ENCODE data around the gene DGKZ.
"Not testable (repeated sequence)": the region's sequence is repeated elsewhere in the genome, so short reads cannot be mapped to it uniquely, and the experiment has no call there.

The DGKZ gene

GRCh38 chr11:46370253-46370652, 23.0 kb downstream of the DGKZ start:
- Histone ChIP-seq H3K4me3 (replicated peaks; ENCODE audit: insufficient read depth, low read length) (no peak overlapping the region), H3K27me3 (ENCODE audit: insufficient read depth, poor library complexity, severe bottlenecking) (no peaks in the 10 kb centered on the region), H3K27ac (replicated peaks) (no peak overlapping the region)
- no peak for TF ChIP-seq SPI1 (IDR thresholded peaks at IDR 0.05; ENCODE audit: borderline replicate concordance, low read depth)
- TF ChIP-seq GABPA (IDR thresholded peaks at IDR 0.05; ENCODE audit: low read depth): no peak
- no peak for TF ChIP-seq POLR2AphosphoS5 (IDR thresholded peaks at IDR 0.05; ENCODE audit: low read depth)
- TF ChIP-seq, protein P1, sequence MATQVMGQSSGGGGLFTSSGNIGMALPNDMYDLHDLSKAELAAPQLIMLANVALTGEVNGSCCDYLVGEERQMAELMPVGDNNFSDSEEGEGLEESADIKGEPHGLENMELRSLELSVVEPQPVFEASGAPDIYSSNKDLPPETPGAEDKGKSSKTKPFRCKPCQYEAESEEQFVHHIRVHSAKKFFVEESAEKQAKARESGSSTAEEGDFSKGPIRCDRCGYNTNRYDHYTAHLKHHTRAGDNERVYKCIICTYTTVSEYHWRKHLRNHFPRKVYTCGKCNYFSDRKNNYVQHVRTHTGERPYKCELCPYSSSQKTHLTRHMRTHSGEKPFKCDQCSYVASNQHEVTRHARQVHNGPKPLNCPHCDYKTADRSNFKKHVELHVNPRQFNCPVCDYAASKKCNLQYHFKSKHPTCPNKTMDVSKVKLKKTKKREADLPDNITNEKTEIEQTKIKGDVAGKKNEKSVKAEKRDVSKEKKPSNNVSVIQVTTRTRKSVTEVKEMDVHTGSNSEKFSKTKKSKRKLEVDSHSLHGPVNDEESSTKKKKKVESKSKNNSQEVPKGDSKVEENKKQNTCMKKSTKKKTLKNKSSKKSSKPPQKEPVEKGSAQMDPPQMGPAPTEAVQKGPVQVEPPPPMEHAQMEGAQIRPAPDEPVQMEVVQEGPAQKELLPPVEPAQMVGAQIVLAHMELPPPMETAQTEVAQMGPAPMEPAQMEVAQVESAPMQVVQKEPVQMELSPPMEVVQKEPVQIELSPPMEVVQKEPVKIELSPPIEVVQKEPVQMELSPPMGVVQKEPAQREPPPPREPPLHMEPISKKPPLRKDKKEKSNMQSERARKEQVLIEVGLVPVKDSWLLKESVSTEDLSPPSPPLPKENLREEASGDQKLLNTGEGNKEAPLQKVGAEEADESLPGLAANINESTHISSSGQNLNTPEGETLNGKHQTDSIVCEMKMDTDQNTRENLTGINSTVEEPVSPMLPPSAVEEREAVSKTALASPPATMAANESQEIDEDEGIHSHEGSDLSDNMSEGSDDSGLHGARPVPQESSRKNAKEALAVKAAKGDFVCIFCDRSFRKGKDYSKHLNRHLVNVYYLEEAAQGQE (IDR thresholded peaks at IDR 0.05; ENCODE audit: insufficient replicate concordance, low read depth): no peak
- no peak for TF ChIP-seq CTCF (IDR thresholded peaks at IDR 0.05; ENCODE audit: insufficient read depth, low read length)
- no peak for DNase-seq (ENCODE audit: low read depth in 1 of 2, low spot score in 1 of 2)

- H3K27me3 ChIP-seq (ENCODE audit: insufficient read depth, poor library complexity, severe bottlenecking); DNase-seq (ENCODE audit: low read depth in 1 of 2, low spot score in 1 of 2); H3K27ac ChIP-seq (replicated peaks); H3K4me3 ChIP-seq (replicated peaks; ENCODE audit: insufficient read depth, low read length): not testable (repeated sequence)
Measured at GRCh38 chr11:46371262-46371661, 24.0 kb downstream of the DGKZ start.

- H3K4me3 ChIP-seq (replicated peaks; ENCODE audit: insufficient read depth, low read length): no peak overlapping the region
- TF ChIP-seq POLR2AphosphoS5 (IDR thresholded peaks at IDR 0.05; ENCODE audit: low read depth): no peak
- TF ChIP-seq, protein P1 (IDR thresholded peaks at IDR 0.05; ENCODE audit: insufficient replicate concordance, low read depth): no peak
- TF ChIP-seq CTCF (IDR thresholded peaks at IDR 0.05; ENCODE audit: insufficient read depth, low read length): no peak
- no peak for TF ChIP-seq SPI1 (IDR thresholded peaks at IDR 0.05; ENCODE audit: borderline replicate concordance, low read depth)
- no peaks in the 10 kb centered on the region for H3K27me3 ChIP-seq (ENCODE audit: insufficient read depth, poor library complexity, severe bottlenecking)
- DNase-seq (ENCODE audit: low read depth in 1 of 2, low spot score in 1 of 2): no peak
- no peak overlapping the region for H3K27ac ChIP-seq (replicated peaks)
Measured at GRCh38 chr11:46372086-46372485, 24.8 kb downstream of the DGKZ start.

GRCh38 chr11:46372501-46372900, 25.2 kb downstream of the DGKZ start:
- not testable (repeated sequence) for H3K27ac ChIP-seq (replicated peaks); DNase-seq (ENCODE audit: low read depth in 1 of 2, low spot score in 1 of 2); H3K27me3 ChIP-seq (ENCODE audit: insufficient read depth, poor library complexity, severe bottlenecking); H3K4me3 ChIP-seq (replicated peaks; ENCODE audit: insufficient read depth, low read length)

- Histone ChIP-seq H3K27me3 (ENCODE audit: insufficient read depth, poor library complexity, severe bottlenecking) (no peaks in the 10 kb centered on the region), H3K27ac (replicated peaks) (no peak overlapping the region), H3K4me3 (replicated peaks; ENCODE audit: insufficient read depth, low read length) (no peak overlapping the region)
- no peak for DNase-seq (ENCODE audit: low read depth in 1 of 2, low spot score in 1 of 2)
- TF ChIP-seq, protein P1 (IDR thresholded peaks at IDR 0.05; ENCODE audit: insufficient replicate concordance, low read depth): no peak
- TF ChIP-seq GABPA (IDR thresholded peaks at IDR 0.05; ENCODE audit: low read depth) (no peak), SPI1 (IDR thresholded peaks at IDR 0.05; ENCODE audit: borderline replicate concordance, low read depth) (no peak), CTCF (IDR thresholded peaks at IDR 0.05; ENCODE audit: insufficient read depth, low read length) (no peak), POLR2AphosphoS5 (IDR thresholded peaks at IDR 0.05; ENCODE audit: low read depth) (no peak)
Measured at GRCh38 chr11:46373787-46374740, 26.8 kb downstream of the DGKZ start.

Measured in HL-60 (cell line).